H1 (cell line): Measurements from ENCODE around the gene RBFOX1. TPM values are rescaled to one million over a fixed set of nuclear protein-coding genes. Genes with fewer than 3 reads are reported as not detected.

Experiments used
- CTCF ChIA-PET: fragments of 300-600 bp; sonication (Branson Sonifier 250); formaldehyde crosslinking; loops from one replicate; lab custom pipeline; 2021; ENCODE audit not compliant: partially characterized antibody; lab: Charles Lee
- POLR2A ChIA-PET: fragments of 300-600 bp; sonication (Branson Sonifier 250); formaldehyde crosslinking; loops from one replicate; lab custom pipeline; 2021; ENCODE audit warnings: inconsistent platforms; ENCODE audit not compliant: partially characterized antibody; lab: Charles Lee
- DNase-seq, 2 experiments: peaks; one replicate each; pipeline versions ENCODE4 v3.0.0 to v3.0.0-alpha.2; 2010 to 2022; ENCODE audit warnings: low spot score in 2 of 2, low read depth in 1 of 2, mixed read lengths in 1 of 2
- FAIRE-seq: peaks from 2 replicates; lab custom pipeline; 2011; peaks lifted over from hg19 to GRCh38; lab: Jason Lieb, UNC
- H2AFZ ChIP-seq: 2 replicates; pipeline ENCODE4 v1.8.1; 2012; ENCODE audit warnings: low read length, inconsistent platforms
- H2AK5ac ChIP-seq: 2 replicates; pipeline ENCODE4 v1.6.1; 2013; ENCODE audit warnings: low read depth, low read length
- H2BK120ac ChIP-seq: replicated peaks from 2 replicates; pipeline ENCODE3; 2013; ENCODE audit warnings: low read depth, low read length, inconsistent platforms
- H2BK12ac ChIP-seq: 2 replicates; pipeline ENCODE4 v1.6.1; 2013; ENCODE audit warnings: low read depth, low read length
- H2BK15ac ChIP-seq: 2 replicates; pipeline ENCODE4 v1.6.1; 2013; ENCODE audit warnings: low read length
- H2BK20ac ChIP-seq: 2 replicates; pipeline ENCODE4 v1.6.1; 2013; ENCODE audit warnings: low read length
- H2BK5ac ChIP-seq: 2 replicates; pipeline ENCODE4 v1.6.1; 2013; ENCODE audit warnings: low read depth, low read length
- H3K14ac ChIP-seq: 2 replicates; pipeline ENCODE4 v1.6.1; 2013; ENCODE audit warnings: inconsistent platforms; ENCODE audit not compliant: insufficient read length
- H3K18ac ChIP-seq: 2 replicates; pipeline ENCODE4 v1.6.1; 2013; ENCODE audit warnings: low read length; ENCODE audit errors: extremely low read depth
- H3K23ac ChIP-seq: 2 replicates; pipeline ENCODE4 v1.6.1; 2013; ENCODE audit warnings: inconsistent platforms; ENCODE audit not compliant: insufficient read length
- H3K23me2 ChIP-seq: 2 replicates; pipeline ENCODE4 v1.6.1; 2013; ENCODE audit warnings: low read depth, low read length
- H3K27ac ChIP-seq: 2 replicates; pipeline ENCODE4 v1.6.1; 2011; ENCODE audit warnings: low read depth, low read length, inconsistent platforms
- H3K27me3 ChIP-seq, 4 experiments: replicated peaks in 1 of 4; 1 replicate in 1 of 4; 2 replicates in 3 of 4; pipeline versions ENCODE4 v1.6.1 to v1.8.1; 2011 to 2013; ENCODE audit warnings: low read length in 3 of 4, mild to moderate bottlenecking in 3 of 4, inconsistent platforms in 2 of 4, mixed read lengths in 2 of 4, moderate library complexity in 1 of 4; ENCODE audit not compliant: control insufficient read depth in 3 of 4, insufficient read depth in 3 of 4; ENCODE audit errors: extremely low read depth in 1 of 4
- H3K36me3 ChIP-seq, 4 experiments: 2 replicates each; pipeline versions ENCODE4 v1.6.1 to v1.8.1; 2011 to 2013; ENCODE audit warnings: mild to moderate bottlenecking in 4 of 4, low read length in 3 of 4, moderate library complexity in 2 of 4, control low read depth in 1 of 4, inconsistent platforms in 1 of 4; ENCODE audit not compliant: insufficient read depth in 4 of 4, control insufficient read depth in 2 of 4
- H3K4ac ChIP-seq: replicated peaks from 2 replicates; pipeline ENCODE3; 2013; ENCODE audit warnings: low read length, low read depth, mixed read lengths, inconsistent platforms; ENCODE audit not compliant: insufficient read length
- H3K4me1 ChIP-seq, 4 experiments: replicated peaks in 1 of 4; 1 replicate in 1 of 4; 2 replicates in 3 of 4; pipeline versions ENCODE4 v1.6.1 to v1.8.1; 2011 to 2013; ENCODE audit warnings: low read length in 3 of 4, inconsistent platforms in 2 of 4, mixed read lengths in 1 of 4; ENCODE audit not compliant: insufficient read depth in 4 of 4, control insufficient read depth in 3 of 4
- H3K4me2 ChIP-seq, 2 experiments: 2 replicates each; pipeline versions ENCODE4 v1.6.1 to v1.8.1; 2011 to 2013; ENCODE audit warnings: low read depth in 2 of 2, low read length in 2 of 2, control low read depth in 1 of 2, inconsistent platforms in 1 of 2, mild to moderate bottlenecking in 1 of 2; ENCODE audit not compliant: insufficient read depth in 1 of 2
- H3K4me3 ChIP-seq, 4 experiments: fragments of 200-600, 300-600 bp in 1 of 4; sonication (generic), shearing (Covaris generic), sonication (Bioruptor Twin) in 1 of 4; 2 replicates each; pipeline versions ENCODE4 v1.5.1 to v1.8.1; 2011 to 2016; ENCODE audit warnings: low read length in 4 of 4, low read depth in 3 of 4, control low read depth in 2 of 4, inconsistent platforms in 2 of 4, mild to moderate bottlenecking in 2 of 4, mixed read lengths in 1 of 4, moderate library complexity in 1 of 4; ENCODE audit not compliant: insufficient read depth in 2 of 4; ENCODE audit errors: extremely low read depth in 1 of 4
- H3K56ac ChIP-seq: replicated peaks from 2 replicates; pipeline ENCODE3; 2013; ENCODE audit warnings: low read depth, mild to moderate bottlenecking, mixed read lengths, low read length, inconsistent platforms; ENCODE audit not compliant: insufficient read length
- H3K79me1 ChIP-seq: 2 replicates; pipeline ENCODE4 v1.6.1; 2013; ENCODE audit warnings: low read depth, low read length, control low read depth
- H3K79me2 ChIP-seq, 2 experiments: 2 replicates each; pipeline versions ENCODE4 v1.6.1 to v1.8.1; 2012 to 2013; ENCODE audit warnings: low read length in 2 of 2, mild to moderate bottlenecking in 2 of 2, inconsistent platforms in 1 of 2; ENCODE audit not compliant: insufficient read depth in 2 of 2, control insufficient read depth in 1 of 2
- H3K9ac ChIP-seq, 4 experiments: replicated peaks in 1 of 4; 1 replicate in 1 of 4; 2 replicates in 3 of 4; pipeline versions ENCODE4 v1.6.1 to v1.8.1; 2011 to 2013; ENCODE audit warnings: low read depth in 3 of 4, low read length in 3 of 4, control low read depth in 2 of 4, mild to moderate bottlenecking in 2 of 4, moderate library complexity in 2 of 4, inconsistent platforms in 1 of 4; ENCODE audit errors: extremely low read depth in 1 of 4
- H3K9me3 ChIP-seq, 2 experiments: 2 replicates each; pipeline versions ENCODE4 v1.6.1 to v1.8.1; 2012 to 2013; ENCODE audit warnings: mild to moderate bottlenecking in 2 of 2, moderate library complexity in 2 of 2, control low read depth in 1 of 2, inconsistent platforms in 1 of 2, low read depth in 1 of 2, low read length in 1 of 2, mixed read lengths in 1 of 2; ENCODE audit not compliant: insufficient read depth in 2 of 2
- H4K20me1 ChIP-seq, 2 experiments: replicated peaks in 1 of 2; 2 replicates each; pipeline versions ENCODE3 to v1.8.1; 2011 to 2013; ENCODE audit warnings: inconsistent platforms in 2 of 2, low read length in 2 of 2, mild to moderate bottlenecking in 1 of 2; ENCODE audit not compliant: insufficient read depth in 2 of 2, control insufficient read depth in 1 of 2
- H4K5ac ChIP-seq: 2 replicates; pipeline ENCODE4 v1.6.1; 2013; ENCODE audit warnings: low read length, low read depth, mixed read lengths, inconsistent platforms; ENCODE audit not compliant: insufficient read length
- H4K8ac ChIP-seq: 2 replicates; pipeline ENCODE4 v1.8.0; 2013; ENCODE audit warnings: mild to moderate bottlenecking, moderate library complexity, low read length, inconsistent platforms; ENCODE audit not compliant: insufficient read depth; ENCODE audit errors: extremely low read depth
- H4K91ac ChIP-seq: replicated peaks from 2 replicates; pipeline ENCODE3; 2013; ENCODE audit warnings: low read length, mixed read lengths, inconsistent platforms; ENCODE audit not compliant: insufficient read length
- ASH2L ChIP-seq: fragments of 200-600, 300-600 bp; sonication (generic); IDR thresholded peaks from one replicate; pipeline ENCODE4 v1.7.1; 2017; ENCODE audit warnings: low read length
- CBX5 ChIP-seq: fragments of 300-800, 300-1000 bp; sonication (generic); IDR thresholded peaks from 2 replicates; pipeline ENCODE4 v1.7.1; 2016; ENCODE audit warnings: antibody characterized with exemption, low read length, low read depth
- RNF2 ChIP-seq: fragments of 200-900, 300-1000 bp; sonication (generic); IDR thresholded peaks from 2 replicates; pipeline ENCODE4 v1.7.1; 2016; ENCODE audit warnings: borderline replicate concordance, low read depth, mild to moderate bottlenecking, antibody characterized with exemption, low read length; ENCODE audit not compliant: poor library complexity, severe bottlenecking; ENCODE audit errors: missing control alignments
- SRF ChIP-seq: IDR thresholded peaks from 2 replicates; pipeline ENCODE4 v1.6.1; 2011; ENCODE audit warnings: mild to moderate bottlenecking, low read depth, low read length, moderate library complexity
- WGBS, 2 experiments: shearing (Covaris generic) in 1 of 2; methylation state at CpG; one replicate each; pipeline versions ENCODE4 v1.1.6 to v1.1.7; 2013 to 2015; ENCODE audit warnings: low lambda C conversion rate in 2 of 2, mixed read lengths in 2 of 2, inconsistent platforms in 1 of 2, low coverage in 1 of 2, missing lambda C conversion rate in 1 of 2; ENCODE audit not compliant: insufficient replicate concordance in 2 of 2, insufficient coverage in 1 of 2, insufficient read length in 1 of 2; ENCODE audit errors: extremely low coverage in 1 of 2, missing lambda C conversion rate in 1 of 2; 5-methylcytosine and 5-hydroxymethylcytosine counted together
- polyA plus RNA-seq, 7 experiments: library from polyadenylated mRNA; depleted of rRNA in 3 of 7; stranded (reverse) in 5 of 7; unstranded in 2 of 7; fragments of >200 nt in 5 of 7; fragments of 200-250 nt in 2 of 7; gene quantifications; 1 replicate in 5 of 7; 2 replicates in 1 of 7; 4 replicates in 1 of 7; pipeline versions ENCODE4 v1.2.1 to v1.2.3, GENCODE V29; 2011 to 2013; ENCODE audit warnings: missing spikeins in 2 of 7, mixed read lengths in 2 of 7
- total RNA-seq: library from RNA; stranded (reverse); fragmentation: NEBNext Ultra II Directional; extraction: Animal tissue kit (Norgen Biotek cat#: 25700); gene quantifications from 2 replicates; pipeline ENCODE4 v1.2.1, GENCODE V29; 2021

Gene RBFOX1
- total and polyA plus RNA-seq, 2 of the 8 experiments (the other 6 are each of a cell fraction or from before 2014, with no cell fraction given): 1.7 to 2.8 TPM

DNA sequence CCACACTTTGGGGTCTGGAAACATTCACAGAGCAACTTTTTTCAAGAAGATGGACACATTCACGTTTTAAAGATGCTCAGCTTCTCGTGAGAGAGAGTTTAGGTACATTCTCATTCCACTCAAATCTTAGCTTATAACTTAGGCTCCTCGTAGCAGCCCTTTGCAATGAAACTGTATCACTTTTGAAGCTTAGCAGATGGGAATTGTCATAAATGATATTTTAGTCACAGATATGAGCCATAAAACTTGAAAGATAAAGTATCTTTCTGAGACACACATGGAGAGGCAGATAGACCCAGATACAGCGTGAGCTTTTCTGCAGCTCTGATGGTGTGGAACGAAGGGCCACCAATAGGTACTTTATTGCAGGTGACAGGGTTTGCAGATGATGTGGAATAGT is 41.1 kb downstream of the RBFOX1 start:
- no peaks in the 10 kb centered on the region for H3K23me2 ChIP-seq
- no peak overlapping the region for H4K5ac ChIP-seq
- CTCF ChIA-PET: no interaction called here
- H2BK15ac ChIP-seq: no peak overlapping the region
- H3K18ac ChIP-seq: no peak overlapping the region
- H3K4me3 ChIP-seq: no peak overlapping the region
- no peak overlapping the region for H2BK20ac ChIP-seq
- no peak overlapping the region for H2AFZ ChIP-seq
- WGBS, 2 experiments: 99% methylated on average over 5 of the region's 5 CpGs; no CpG with 5 or more reads in 1 of the 2 experiments
- H4K91ac ChIP-seq: no peak overlapping the region
- no peak overlapping the region for H3K56ac ChIP-seq
- H2BK12ac ChIP-seq: no peak overlapping the region
- H2BK120ac ChIP-seq: no peak overlapping the region
- no peak overlapping the region for H3K23ac ChIP-seq
- no peaks in the 10 kb centered on the region for H3K27me3 ChIP-seq
- FAIRE-seq (no peak), DNase-seq (no peak)
- TF ChIP-seq SRF: no peak
- TF ChIP-seq ASH2L: no peak
- no peak for TF ChIP-seq RNF2
- no peak for TF ChIP-seq CBX5
- H3K4me1 ChIP-seq: peaks cover 0 to 4% (median 0%) of the 10 kb centered on the region in 4 experiments; a peak in 1 of 7 replicates
- no peak overlapping the region for H3K27ac ChIP-seq
- no peaks in the 10 kb centered on the region for H3K36me3 ChIP-seq
- no peak overlapping the region for H3K9ac ChIP-seq
- no peak overlapping the region for H4K8ac ChIP-seq
- H3K9me3 ChIP-seq: no peaks in the 10 kb centered on the region
- POLR2A ChIA-PET: no interaction called here
- H2AK5ac ChIP-seq: no peak overlapping the region
- no peak overlapping the region for H2BK5ac ChIP-seq
- no peak overlapping the region for H3K4ac ChIP-seq
- H3K79me1 ChIP-seq: no peaks in the 10 kb centered on the region
- no peak overlapping the region for H3K4me2 ChIP-seq
- no peaks in the 10 kb centered on the region for H4K20me1 ChIP-seq
- H3K79me2 ChIP-seq: no peaks in the 10 kb centered on the region
- H3K14ac ChIP-seq: no peak overlapping the region
